ENCODE measurements around the gene TREX2. TPM values are rescaled to one million over a fixed set of nuclear protein-coding genes. Genes with fewer than 3 reads are reported as not detected.

TREX2 gene
- total and polyA plus RNA-seq, 10 of the 15 experiments (the other 5 are each of a cell fraction or from before 2014, with no cell fraction given) = 0.09 to 0.97 (median 0.60) TPM; not detected in 3

DNA sequence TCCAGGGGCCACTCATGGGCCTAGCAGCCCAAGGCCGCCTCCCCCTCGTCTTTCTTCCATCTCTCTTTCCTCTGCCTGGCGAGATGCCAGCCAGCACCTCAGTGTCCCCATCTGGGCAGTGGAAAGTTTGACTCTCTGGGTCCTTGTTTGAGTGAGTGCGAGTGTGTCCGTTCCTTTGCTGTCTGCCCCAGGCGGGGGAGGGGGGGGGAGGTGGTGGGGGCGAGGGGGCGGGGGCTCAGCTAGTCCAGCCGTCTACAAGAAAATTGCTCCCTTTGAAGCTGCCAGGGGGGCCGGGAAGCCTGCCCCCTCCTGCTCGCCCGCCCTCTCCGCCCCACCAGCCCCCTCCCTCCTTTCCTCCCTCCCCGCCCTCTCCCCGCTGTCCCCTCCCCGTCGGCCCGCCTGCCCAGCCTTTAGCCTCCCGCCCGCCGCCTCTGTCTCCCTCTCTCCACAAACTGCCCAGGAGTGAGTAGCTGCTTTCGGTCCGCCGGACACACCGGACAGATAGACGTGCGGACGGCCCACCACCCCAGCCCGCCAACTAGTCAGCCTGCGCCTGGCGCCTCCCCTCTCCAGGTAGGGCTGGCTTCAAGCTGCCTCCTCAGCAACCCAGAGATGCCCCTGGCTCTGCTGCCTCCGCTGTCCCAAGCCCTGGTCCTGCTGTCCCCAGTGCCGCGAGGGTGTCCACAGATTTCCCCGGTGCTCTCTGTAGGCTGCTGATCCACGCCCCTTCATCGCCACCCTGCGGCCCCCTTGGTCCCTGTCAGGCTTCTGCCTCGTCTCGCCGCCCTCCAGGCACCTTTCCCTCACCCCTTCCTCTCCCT lies 48.9 kb upstream of the TREX2 start, which contains the start of gene BGN:
TSS of gene BGN (plus strand) at position 440 of the 821 bp plus-strand sequence. CDS start 9,652 bp downstream, outside the sequence.
- no peak within 1 kb of the TSS for H3K9ac ChIP-seq (ENCODE audit: control insufficient read depth, insufficient read depth, low read length)
- no peak within 1 kb of the TSS for H3K4me2 ChIP-seq (ENCODE audit: control insufficient read depth, insufficient read depth)
- H3K36me3 ChIP-seq (ENCODE audit: control insufficient read depth in 2 of 2, insufficient read depth in 2 of 2, low read length in 1 of 2) = no peaks in the 10 kb centered on the region
- no TSS peak for BruUV-seq (replicated peaks)
- DNase-seq (ENCODE audit: low read depth, low spot score) (no peak), ATAC-seq (peak; percentile 33; the same call in 2 of the 3 replicates), FAIRE-seq (no peak)
- H3K4me3 ChIP-seq = no peak within 1 kb of the TSS
- POLR2A ChIA-PET = no interaction called here
- no peaks in the 10 kb centered on the region for H4K20me1 ChIP-seq (ENCODE audit: control insufficient read depth, insufficient read depth)
- no peaks in the 10 kb centered on the region for H3K27me3 ChIP-seq (replicated peaks in 1 of 2; ENCODE audit: control insufficient read depth in 2 of 2, insufficient read depth in 2 of 2, low read length in 1 of 2)
- TF ChIP-seq, protein P1, sequence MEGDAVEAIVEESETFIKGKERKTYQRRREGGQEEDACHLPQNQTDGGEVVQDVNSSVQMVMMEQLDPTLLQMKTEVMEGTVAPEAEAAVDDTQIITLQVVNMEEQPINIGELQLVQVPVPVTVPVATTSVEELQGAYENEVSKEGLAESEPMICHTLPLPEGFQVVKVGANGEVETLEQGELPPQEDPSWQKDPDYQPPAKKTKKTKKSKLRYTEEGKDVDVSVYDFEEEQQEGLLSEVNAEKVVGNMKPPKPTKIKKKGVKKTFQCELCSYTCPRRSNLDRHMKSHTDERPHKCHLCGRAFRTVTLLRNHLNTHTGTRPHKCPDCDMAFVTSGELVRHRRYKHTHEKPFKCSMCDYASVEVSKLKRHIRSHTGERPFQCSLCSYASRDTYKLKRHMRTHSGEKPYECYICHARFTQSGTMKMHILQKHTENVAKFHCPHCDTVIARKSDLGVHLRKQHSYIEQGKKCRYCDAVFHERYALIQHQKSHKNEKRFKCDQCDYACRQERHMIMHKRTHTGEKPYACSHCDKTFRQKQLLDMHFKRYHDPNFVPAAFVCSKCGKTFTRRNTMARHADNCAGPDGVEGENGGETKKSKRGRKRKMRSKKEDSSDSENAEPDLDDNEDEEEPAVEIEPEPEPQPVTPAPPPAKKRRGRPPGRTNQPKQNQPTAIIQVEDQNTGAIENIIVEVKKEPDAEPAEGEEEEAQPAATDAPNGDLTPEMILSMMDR (IDR thresholded peaks at IDR 0.05 in 2 of 3, conservative IDR thresholded peaks at IDR 0.05 in 1 of 3; ENCODE audit: control insufficient read depth in 2 of 3, extremely low read depth in 1 of 3, insufficient read depth in 1 of 3, low read depth in 3 of 3, low read length in 3 of 3) = 0 out of 6 replicates have a peak, but pooled peaks of 1 of the 3 experiments have one; percentile 7
- TF ChIP-seq, protein P2, sequence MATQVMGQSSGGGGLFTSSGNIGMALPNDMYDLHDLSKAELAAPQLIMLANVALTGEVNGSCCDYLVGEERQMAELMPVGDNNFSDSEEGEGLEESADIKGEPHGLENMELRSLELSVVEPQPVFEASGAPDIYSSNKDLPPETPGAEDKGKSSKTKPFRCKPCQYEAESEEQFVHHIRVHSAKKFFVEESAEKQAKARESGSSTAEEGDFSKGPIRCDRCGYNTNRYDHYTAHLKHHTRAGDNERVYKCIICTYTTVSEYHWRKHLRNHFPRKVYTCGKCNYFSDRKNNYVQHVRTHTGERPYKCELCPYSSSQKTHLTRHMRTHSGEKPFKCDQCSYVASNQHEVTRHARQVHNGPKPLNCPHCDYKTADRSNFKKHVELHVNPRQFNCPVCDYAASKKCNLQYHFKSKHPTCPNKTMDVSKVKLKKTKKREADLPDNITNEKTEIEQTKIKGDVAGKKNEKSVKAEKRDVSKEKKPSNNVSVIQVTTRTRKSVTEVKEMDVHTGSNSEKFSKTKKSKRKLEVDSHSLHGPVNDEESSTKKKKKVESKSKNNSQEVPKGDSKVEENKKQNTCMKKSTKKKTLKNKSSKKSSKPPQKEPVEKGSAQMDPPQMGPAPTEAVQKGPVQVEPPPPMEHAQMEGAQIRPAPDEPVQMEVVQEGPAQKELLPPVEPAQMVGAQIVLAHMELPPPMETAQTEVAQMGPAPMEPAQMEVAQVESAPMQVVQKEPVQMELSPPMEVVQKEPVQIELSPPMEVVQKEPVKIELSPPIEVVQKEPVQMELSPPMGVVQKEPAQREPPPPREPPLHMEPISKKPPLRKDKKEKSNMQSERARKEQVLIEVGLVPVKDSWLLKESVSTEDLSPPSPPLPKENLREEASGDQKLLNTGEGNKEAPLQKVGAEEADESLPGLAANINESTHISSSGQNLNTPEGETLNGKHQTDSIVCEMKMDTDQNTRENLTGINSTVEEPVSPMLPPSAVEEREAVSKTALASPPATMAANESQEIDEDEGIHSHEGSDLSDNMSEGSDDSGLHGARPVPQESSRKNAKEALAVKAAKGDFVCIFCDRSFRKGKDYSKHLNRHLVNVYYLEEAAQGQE (IDR thresholded peaks at IDR 0.05; ENCODE audit: low read depth, low read length) = no peak
- TF ChIP-seq ZNF24 (IDR thresholded peaks at IDR 0.05) (no peak), BMI1 (IDR thresholded peaks at IDR 0.05; ENCODE audit: borderline replicate concordance) (no peak)
- no peaks in the 10 kb centered on the region for H3K79me2 ChIP-seq (ENCODE audit: control insufficient read depth, insufficient read depth, low read length)
- SMC1A ChIA-PET (ENCODE audit: uncharacterized antibody, unreplicated experiment) = no interaction called here
- RAD21 ChIA-PET (ENCODE audit: unreplicated experiment) = no interaction called here
- no peak within 1 kb of the TSS for H2AFZ ChIP-seq (ENCODE audit: control insufficient read depth, low read depth, low read length)
- H3K9me3 ChIP-seq (replicated peaks; ENCODE audit: control insufficient read depth, insufficient read depth, low read length) = no peaks in the 10 kb centered on the region; the same call in 2 of the 3 replicates
- H3K4me1 ChIP-seq (ENCODE audit: control insufficient read depth, insufficient read depth, low read length) = no peaks in the 10 kb centered on the region
- WGBS (ENCODE audit: insufficient coverage, insufficient replicate concordance, low lambda C conversion rate, missing lambda C conversion rate) = 40% methylated on average over 22 of the region's 41 CpGs
- intact Hi-C loops (cut with micrococcal nuclease; ENCODE audit: unreplicated experiment) = no loop called here
- in situ Hi-C loops (cut with MboI) = no loop called here
- CTCF ChIA-PET = no interaction called here
- H3K27ac ChIP-seq (ENCODE audit: control insufficient read depth, insufficient read depth) = no peak within 1 kb of the TSS
